Stomach (tissue), 4 donors: ENCODE results near the gene CD33.

ENCODE experiments used
- CTCF ChIP-seq, 7 experiments: fragments of 450-650 bp in 4 of 7; fragments of 200-600 bp in 3 of 7; sonication (generic) in 3 of 7; IDR thresholded peaks; one replicate each; pipeline ENCODE4 v1.5.1; 2016 to 2019; ENCODE audit warnings: antibody characterized with exemption in 7 of 7, control low read depth in 2 of 7, mild to moderate bottlenecking in 1 of 7
- EP300 ChIP-seq: sonication (generic); formaldehyde crosslinking; IDR thresholded peaks from one replicate; pipeline ENCODE4 v1.6.1; 2017; ENCODE audit warnings: antibody characterized with exemption

GRCh38 chr19:51247972-51248590 lies 23.2 kb downstream of the CD33 start:
- TF ChIP-seq CTCF (IDR thresholded peaks at IDR 0.05) (no peak), EP300 (no peak)
